K562 (cell line): Measurements from ENCODE around the gene IL33. TPM values are rescaled to one million over a fixed set of nuclear protein-coding genes. Genes with fewer than 3 reads are reported as not detected.

Experiments
- ATAC-seq: fragments of 200-7000 bp; cut with Tn5 transposase; 3 replicates; pipeline ENCODE4 v1.9.1; 2020; ENCODE audit warnings: moderate library complexity
- BruUV-seq: library from RNA; stranded (reverse); fragments of 400-500 nt; replicated peaks from 2 replicates; lab custom pipeline; 2021; lab: Mats Ljungman, UMichigan
- CTCF ChIA-PET: fragments of 300-600 bp; formaldehyde crosslinking; extraction: SDS; loops from one replicate; lab custom pipeline; 2021; ENCODE audit warnings: low intra/inter-chr PET ratio; lab: Yijun Ruan, JAX
- POLR2A ChIA-PET: fragments of 300-600, 350-650 bp; sonication (Branson Sonifier 250); formaldehyde crosslinking; extraction: SDS; loops from one replicate; lab custom pipeline; 2021; ENCODE audit warnings: antibody characterized with exemption, inconsistent platforms; lab: Yijun Ruan, JAX
- DNase-seq, 4 experiments: peaks; one replicate each; pipeline versions ENCODE4 v3.0.0 to v3.0.0-alpha.2; 2011 to 2018; ENCODE audit warnings: low spot score in 3 of 4, mixed read lengths in 3 of 4; ENCODE audit errors: extremely low read depth in 1 of 4
- FAIRE-seq: peaks from 2 replicates; lab custom pipeline; 2011; peaks lifted over from hg19 to GRCh38; lab: Jason Lieb, UNC
- H2AFZ ChIP-seq: 2 replicates; pipeline ENCODE4 v1.6.0; 2011; ENCODE audit warnings: low read depth, low read length, control low read depth, inconsistent platforms
- H3K27ac ChIP-seq: fragments of 200-600 bp; 3 replicates; pipeline ENCODE4 v1.8.0; 2011; ENCODE audit warnings: low read depth, mild to moderate bottlenecking, control low read depth, inconsistent platforms, low read length, moderate library complexity, mixed read lengths; ENCODE audit errors: extremely low read depth
- H3K27me3 ChIP-seq, 2 experiments: fragments of 300-600 bp in 1 of 2; 2 replicates in 1 of 2; 3 replicates in 1 of 2; pipeline versions ENCODE4 v1.6.0 to v1.8.0; 2011; ENCODE audit warnings: inconsistent platforms in 2 of 2, low read length in 2 of 2, mild to moderate bottlenecking in 1 of 2, mixed read lengths in 1 of 2, moderate library complexity in 1 of 2; ENCODE audit not compliant: control insufficient read depth in 2 of 2, insufficient read depth in 2 of 2
- H3K36me3 ChIP-seq: fragments of 300-600 bp; 3 replicates; pipeline ENCODE4 v1.8.0; 2011; ENCODE audit warnings: mild to moderate bottlenecking, low read length, inconsistent platforms; ENCODE audit not compliant: control insufficient read depth, insufficient read depth
- H3K4me1 ChIP-seq, 2 experiments: fragments of 200-600 bp in 1 of 2; replicated peaks in 1 of 2; 2 replicates in 1 of 2; 3 replicates in 1 of 2; pipeline versions ENCODE4 v1.5.1 to v1.8.0; 2011; ENCODE audit warnings: inconsistent platforms in 2 of 2, low read length in 2 of 2, mild to moderate bottlenecking in 1 of 2, mixed read lengths in 1 of 2, moderate library complexity in 1 of 2; ENCODE audit not compliant: control insufficient read depth in 2 of 2, insufficient read depth in 2 of 2
- H3K4me2 ChIP-seq: 2 replicates; pipeline ENCODE4 v1.6.1; 2011; ENCODE audit warnings: low read length, control low read depth, inconsistent platforms, mixed read lengths; ENCODE audit not compliant: insufficient read depth
- H3K4me3 ChIP-seq: fragments of 200-600 bp; sonication (generic), shearing (Covaris generic); 2 replicates; pipeline ENCODE4 v1.5.1; 2016; ENCODE audit warnings: control low read depth, inconsistent platforms
- H3K79me2 ChIP-seq: fragments of 200-600 bp; 3 replicates; pipeline ENCODE4 v1.8.0; 2011; ENCODE audit warnings: low read length, inconsistent platforms; ENCODE audit not compliant: control insufficient read depth, insufficient read depth
- H3K9ac ChIP-seq, 2 experiments: 2 replicates each; pipeline versions ENCODE4 v1.6.0 to v1.6.1; 2011; ENCODE audit warnings: low read depth in 2 of 2, low read length in 2 of 2, control low read depth in 1 of 2, inconsistent platforms in 1 of 2, mild to moderate bottlenecking in 1 of 2, mixed read lengths in 1 of 2; ENCODE audit not compliant: insufficient read depth in 1 of 2
- H3K9me1 ChIP-seq: one replicate; pipeline ENCODE4 v1.6.0; 2011; ENCODE audit warnings: inconsistent platforms, mild to moderate bottlenecking, low read length, moderate library complexity; ENCODE audit not compliant: control insufficient read depth, insufficient read depth
- H3K9me3 ChIP-seq: replicated peaks from 2 replicates; pipeline ENCODE4 v1.5.1; 2011; ENCODE audit warnings: low read depth, low read length, inconsistent platforms; ENCODE audit not compliant: control insufficient read depth, insufficient read depth
- H4K20me1 ChIP-seq: replicated peaks from 2 replicates; pipeline ENCODE4 v1.6.1; 2011; ENCODE audit warnings: low read length, inconsistent platforms, mixed read lengths; ENCODE audit not compliant: control insufficient read depth, insufficient read depth
- BRCA1 ChIP-seq, 2 experiments: fragments of 450-650 bp in 1 of 2; sonication (generic) in 1 of 2; formaldehyde crosslinking in 1 of 2; IDR thresholded peaks; 2 replicates each; pipeline versions ENCODE4 v1.5.0 to v1.6.1; 2017 to 2020; ENCODE audit warnings: mild to moderate bottlenecking in 1 of 2, missing genetic modification reagents in 1 of 2
- CCNT2 ChIP-seq: IDR thresholded peaks from 2 replicates; pipeline ENCODE4 v1.6.1; 2011; ENCODE audit warnings: borderline replicate concordance, low read depth, mild to moderate bottlenecking, moderate library complexity, mixed read lengths, low read length; ENCODE audit not compliant: insufficient read length; ENCODE audit errors: extremely low read depth
- CGGBP1 ChIP-seq: fragments of 250-450 bp; sonication (Bioruptor Pico); IDR thresholded peaks from 2 replicates; pipeline ENCODE4 v1.9.0; 2021; ENCODE audit warnings: mild to moderate bottlenecking
- CTBP1 ChIP-seq: fragments of 450-650 bp; IDR thresholded peaks from 2 replicates; pipeline ENCODE4 v1.6.1; 2016; ENCODE audit warnings: borderline replicate concordance
- GTF2A2 ChIP-seq: IDR thresholded peaks from 2 replicates; pipeline ENCODE4 v1.6.1; 2016; ENCODE audit warnings: mild to moderate bottlenecking, missing genetic modification characterization, missing compliant biosample characterization
- KLF13 ChIP-seq: fragments of 450-650 bp; IDR thresholded peaks from 2 replicates; pipeline ENCODE4 v1.6.1; 2016; ENCODE audit warnings: missing genetic modification characterization, low read depth, mild to moderate bottlenecking, missing compliant biosample characterization, moderate library complexity, borderline replicate concordance
- NR0B1 ChIP-seq: fragments of 450-650 bp; IDR thresholded peaks from one replicate; pipeline ENCODE4 v1.6.1; 2018; ENCODE audit warnings: mild to moderate bottlenecking, moderate library complexity; ENCODE audit not compliant: partially characterized antibody
- PHTF2 ChIP-seq: fragments of 250-450 bp; sonication (Bioruptor Pico); IDR thresholded peaks from 2 replicates; pipeline ENCODE4 v1.5.0; 2021; ENCODE audit warnings: mild to moderate bottlenecking
- PKNOX1 ChIP-seq: fragments of 450-650 bp; IDR thresholded peaks from 2 replicates; pipeline ENCODE4 v1.6.1; 2016
- PRPF4 ChIP-seq: fragments of 200-400 bp; formaldehyde crosslinking; IDR thresholded peaks from one replicate; pipeline ENCODE4 v1.6.1; 2017; ENCODE audit warnings: low read length, low read depth, mild to moderate bottlenecking; ENCODE audit not compliant: insufficient read depth, poor library complexity, severe bottlenecking
- RBFOX2 ChIP-seq: fragments of 200-400 bp; formaldehyde crosslinking; IDR thresholded peaks from 2 replicates; pipeline ENCODE4 v1.6.1; 2017; ENCODE audit warnings: low read depth, mild to moderate bottlenecking, low read length, moderate library complexity
- THRAP3 ChIP-seq: fragments of 450-650 bp; IDR thresholded peaks from 2 replicates; pipeline ENCODE4 v1.6.1; 2016; ENCODE audit warnings: mild to moderate bottlenecking, inconsistent platforms, borderline replicate concordance
- TSC22D4 ChIP-seq: fragments of 450-650 bp; IDR thresholded peaks from 2 replicates; pipeline ENCODE4 v1.6.1; 2016; ENCODE audit warnings: missing genetic modification characterization, missing biosample characterization, control low read depth
- ZNF224 ChIP-seq: sonication (generic); formaldehyde crosslinking; IDR thresholded peaks from 2 replicates; pipeline ENCODE4 v1.8.0; 2022; ENCODE audit warnings: mild to moderate bottlenecking, missing genetic modification reagents
- ZNF395 ChIP-seq: fragments of 200-800 bp; sonication (Bioruptor generic); IDR thresholded peaks from 2 replicates; pipeline ENCODE4 v1.6.1; 2017; ENCODE audit warnings: missing genetic modification characterization, missing compliant biosample characterization
- ZNF717 ChIP-seq: fragments of 250-450 bp; sonication (Bioruptor Pico); IDR thresholded peaks from 2 replicates; pipeline ENCODE4 v1.5.0; 2021
- WGBS: fragments of 100-300 bp; shearing (Covaris generic); methylation state at CpG from one replicate; pipeline ENCODE4 v1.1.6; 2016; ENCODE audit warnings: low coverage, mixed read lengths; ENCODE audit not compliant: insufficient coverage; ENCODE audit errors: missing lambda C conversion rate; 5-methylcytosine and 5-hydroxymethylcytosine counted together
- in situ Hi-C: fragments of 300-500 bp; cut with MboI; formaldehyde crosslinking; loops from 4 replicates; pipeline ENCODE4 v1.15.0; 2018; ENCODE audit warnings: inconsistent platforms, mixed read lengths
- intact Hi-C: fragments of 100-400 bp; cut with micrococcal nuclease; formaldehyde crosslinking; loops from 2 replicates; pipeline ENCODE4 v1.14.2; 2022
- polyA plus RNA-seq, 8 experiments: library from polyadenylated mRNA; depleted of rRNA in 4 of 8; stranded (reverse) in 5 of 8; unstranded in 3 of 8; fragments of >200 nt; fragmentation: Nextera tagmentation in 2 of 8; fragmentation: Illumina TruSeq in 1 of 8; extraction: Ambion mirVana in 2 of 8; extraction: Trizol in 1 of 8; gene quantifications; 2 replicates each; pipeline versions ENCODE4 v1.2.1 to v1.2.3, GENCODE V29; 2011 to 2014; ENCODE audit warnings: inconsistent platforms in 1 of 8, missing spikeins in 1 of 8
- total RNA-seq, 7 experiments: library from RNA; depleted of rRNA in 6 of 7; stranded (reverse); fragments of >200 nt in 6 of 7; fragmentation: Illumina TruSeq in 2 of 7; extraction: Trizol in 2 of 7; gene quantifications; 2 replicates each; pipeline versions ENCODE4 v1.2.1 to v1.2.3, GENCODE V29; 2011 to 2021; ENCODE audit warnings: low replicate concordance in 1 of 7

IL33 gene
- total and polyA plus RNA-seq, 9 of the 15 experiments (the other 6 are each of a cell fraction or from before 2014, with no cell fraction given) = not detected

GRCh38 chr9:6247266-6247665 is 31.7 kb downstream of the IL33 start (continued):
- TF ChIP-seq KLF13 (tag) (no peak), CTBP1 (no peak), ZNF717 (CRISPR knock-in tag) (no peak), PRPF4 (no peak), PKNOX1 (no peak), NR0B1 (no peak), BRCA1 (IDR thresholded peaks at IDR 0.05) (no peak), BRCA1 (CRISPR knock-in tag; IDR thresholded peaks at IDR 0.05) (no peak), CCNT2 (no peak)

- Histone ChIP-seq H3K27ac (no peak overlapping the region), H3K9ac (no peak overlapping the region), H4K20me1 (no peaks in the 10 kb centered on the region), H3K4me3 (no peak overlapping the region), H3K36me3 (no peaks in the 10 kb centered on the region), H3K27me3 (no peaks in the 10 kb centered on the region), H3K79me2 (no peaks in the 10 kb centered on the region), H2AFZ (no peak overlapping the region), H3K9me3 (no peaks in the 10 kb centered on the region), H3K4me1 (no peaks in the 10 kb centered on the region), H3K4me2 (no peak overlapping the region), H3K9me1 (no peaks in the 10 kb centered on the region)
- ATAC-seq (no peak), FAIRE-seq (no peak), DNase-seq (no peak)
- intact Hi-C loops (no loop called here), in situ Hi-C loops (no loop called here)
- ChIA-PET CTCF (no interaction called here), POLR2A (no interaction called here)
- WGBS = 0% methylated on average over 3 of the region's 3 CpGs
- BruUV-seq = no TSS peak
- TF ChIP-seq ZNF395 (CRISPR knock-in tag) (no peak), CGGBP1 (CRISPR knock-in tag) (no peak), THRAP3 (no peak), TSC22D4 (tag) (no peak), PHTF2 (CRISPR knock-in tag) (no peak), KLF13 (tag) (no peak), RBFOX2 (no peak), GTF2A2 (tag) (no peak), ZNF224 (no peak)
These were observed 53.3 kb downstream of the IL33 start for GRCh38 chr9:6268826-6269397.
